HG03103 (cell line): Measurements from ENCODE around the gene CELA2A.
"Not testable (repeated sequence)": the region's sequence is repeated elsewhere in the genome, so short reads cannot be mapped to it uniquely, and the experiment has no call there.

Experiments
- ATAC-seq: cut with Tn5 transposase; IDR thresholded peaks from one replicate; pipeline ENCODE4 v1.9.1; 2021; ENCODE audit warnings: low read depth; ENCODE audit not compliant: unreplicated experiment

Gene CELA2A

DNA sequence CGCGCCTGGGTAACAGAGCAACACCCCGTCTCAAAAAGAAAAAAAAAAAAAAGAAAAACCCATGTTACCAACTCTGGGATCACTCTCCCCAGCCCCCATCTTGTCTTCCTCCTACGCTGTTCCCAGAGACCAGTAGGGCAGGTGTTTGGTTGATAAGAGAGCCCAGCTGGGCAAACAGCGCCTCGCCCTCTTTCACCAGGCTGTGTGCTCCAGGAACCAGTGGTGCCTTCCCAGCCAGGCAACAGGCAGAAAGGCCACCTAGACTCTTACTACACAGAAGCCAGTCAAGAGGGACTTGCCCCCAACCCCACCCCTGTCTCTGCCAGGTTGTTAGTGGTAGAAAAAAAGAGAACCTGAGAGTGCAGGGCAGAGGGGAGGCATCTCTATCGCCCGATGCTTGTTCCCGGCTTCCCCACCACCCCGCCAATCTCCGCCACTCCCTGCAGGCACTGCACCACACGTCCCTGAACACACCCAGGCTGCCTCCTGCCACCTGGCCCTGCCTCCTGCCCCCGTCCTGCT, 32.3 kb upstream of the CELA2A start:
- ATAC-seq, result no peak

DNA sequence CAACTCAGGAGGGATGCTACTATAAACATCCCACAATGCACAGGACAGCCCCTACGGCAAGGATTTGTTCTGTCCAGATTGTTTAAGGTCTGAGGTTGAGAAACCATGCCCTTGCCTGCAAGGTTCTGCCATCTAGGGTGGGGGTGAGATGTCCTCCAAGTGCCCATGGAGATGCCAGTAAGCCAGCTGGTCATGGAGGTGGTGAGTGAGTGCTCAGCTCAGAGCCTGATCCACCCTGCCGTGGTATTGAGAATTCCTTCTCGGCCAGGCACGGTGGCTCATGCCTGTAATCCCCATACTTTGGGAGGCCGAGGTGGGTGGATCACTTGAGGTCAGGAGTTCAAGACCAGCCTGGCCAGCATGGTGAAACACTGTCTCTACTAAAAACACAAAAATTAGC, 31.6 kb upstream of the CELA2A start:
- no peak for ATAC-seq

DNA sequence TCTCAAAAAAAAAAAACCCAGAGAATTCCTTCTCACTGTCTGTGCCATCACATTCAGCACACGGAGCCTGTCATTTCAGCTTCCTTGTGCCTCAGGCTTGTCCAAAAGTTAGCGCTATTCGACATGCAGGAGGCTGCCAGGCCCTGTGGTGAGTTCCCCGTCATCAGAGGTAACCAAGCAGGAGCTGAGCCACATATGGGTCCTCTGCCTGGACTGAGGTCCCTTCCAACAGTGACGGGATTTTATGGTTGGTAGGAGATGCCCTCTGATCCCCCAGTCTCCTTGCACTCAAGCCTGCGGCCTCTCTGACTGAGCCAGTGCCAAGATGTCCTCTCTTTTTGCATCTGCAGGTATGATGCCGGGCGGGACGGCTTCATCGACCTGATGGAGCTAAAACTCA, 31.0 kb upstream of the CELA2A start:
- no peak for ATAC-seq

DNA sequence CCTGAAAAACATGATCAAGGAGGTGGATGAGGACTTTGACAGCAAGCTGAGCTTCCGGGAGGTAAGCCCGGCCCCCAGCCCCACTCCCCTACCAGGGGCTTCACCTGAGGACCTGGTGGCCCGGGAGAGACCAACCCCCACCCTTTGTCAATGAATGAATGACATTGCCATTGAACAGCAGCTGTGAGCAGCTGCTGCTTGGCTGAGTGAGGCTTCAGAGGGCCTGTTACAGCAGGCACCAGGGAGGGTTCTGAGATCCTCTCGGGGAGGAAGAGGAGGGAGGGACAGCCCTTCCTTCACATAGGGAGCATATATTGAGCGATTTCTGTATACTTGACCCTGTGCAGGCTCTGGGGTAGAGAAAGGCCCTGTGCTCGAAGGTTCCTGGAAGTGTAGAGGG, 30.6 kb upstream of the CELA2A start:
- ATAC-seq, result no peak

DNA sequence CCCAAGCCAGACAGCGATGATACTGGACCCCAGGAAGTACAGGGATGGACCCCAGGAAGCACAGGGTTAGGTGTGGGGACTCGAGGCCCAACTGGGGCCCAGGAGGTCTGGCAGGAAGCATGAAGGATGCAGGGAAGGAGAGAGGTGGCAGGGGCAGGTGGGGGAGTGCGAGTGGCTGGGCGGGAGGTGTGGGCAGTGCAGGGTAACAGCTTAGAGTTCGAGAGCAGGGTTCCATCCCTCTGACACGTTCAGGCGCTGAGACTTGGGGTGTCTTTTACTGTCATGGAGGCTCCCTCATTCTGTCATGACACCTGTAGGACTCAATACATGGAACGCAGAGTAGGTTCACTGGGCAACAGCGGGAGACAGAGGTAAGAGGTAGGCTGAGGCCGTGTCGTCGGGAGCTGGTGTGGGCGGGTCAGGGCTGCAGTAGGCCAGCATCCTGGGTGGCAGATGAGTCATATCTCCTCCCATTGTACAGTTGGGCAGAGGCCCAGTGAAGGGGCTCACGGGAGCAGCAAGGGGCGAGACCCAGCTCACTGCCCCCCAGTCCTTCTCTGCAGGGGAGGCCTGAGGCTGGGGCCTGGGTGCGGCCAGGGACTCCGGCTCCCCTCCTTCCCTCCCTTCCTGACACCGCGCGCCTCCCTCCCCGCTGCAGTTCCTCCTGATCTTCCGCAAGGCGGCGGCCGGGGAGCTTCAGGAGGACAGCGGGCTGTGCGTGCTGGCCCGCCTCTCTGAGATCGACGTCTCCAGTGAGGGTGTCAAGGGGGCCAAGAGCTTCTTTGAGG, 29.8 kb upstream of the CELA2A start:
- ATAC-seq, result no peak

DNA sequence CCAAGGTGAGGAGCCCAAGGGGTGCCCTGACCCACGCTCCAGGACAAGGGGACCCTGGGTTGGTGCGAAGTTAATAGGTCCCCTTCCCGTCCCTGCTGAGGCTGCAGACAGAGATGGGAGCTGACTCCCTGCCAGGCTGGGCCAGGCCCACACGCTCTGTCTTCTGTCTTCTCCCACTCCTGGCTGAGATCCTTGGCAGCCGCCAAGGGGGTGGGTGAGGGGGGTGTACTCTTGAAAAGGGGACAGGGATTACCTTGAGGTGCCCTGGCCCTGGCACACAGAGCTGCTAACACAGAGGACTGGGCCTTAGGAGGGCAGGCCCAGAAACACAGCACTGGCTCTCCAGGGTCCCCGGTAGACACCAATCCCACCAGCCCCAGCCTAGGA, 29.3 kb upstream of the CELA2A start:
- ATAC-seq, result no peak

DNA sequence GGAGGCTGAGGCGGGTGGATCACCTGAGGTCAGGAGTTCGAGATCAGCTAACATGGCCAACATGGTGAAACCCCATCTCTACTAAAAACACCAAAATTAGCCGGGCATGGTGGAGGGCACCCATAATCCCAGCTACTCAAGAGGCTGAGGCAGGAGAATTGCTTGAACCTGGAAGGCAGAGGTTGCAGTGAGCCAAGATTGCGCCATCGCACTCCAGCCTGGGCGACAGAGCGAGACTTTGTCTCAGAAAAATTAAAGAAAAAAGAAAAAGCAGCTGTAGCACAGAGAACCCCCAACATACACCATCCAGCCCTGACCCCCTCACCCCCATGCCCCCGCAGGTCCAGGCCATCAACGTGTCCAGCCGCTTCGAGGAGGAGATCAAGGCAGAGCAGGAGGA, 28.3 kb upstream of the CELA2A start:
- not testable (repeated sequence) for ATAC-seq

DNA sequence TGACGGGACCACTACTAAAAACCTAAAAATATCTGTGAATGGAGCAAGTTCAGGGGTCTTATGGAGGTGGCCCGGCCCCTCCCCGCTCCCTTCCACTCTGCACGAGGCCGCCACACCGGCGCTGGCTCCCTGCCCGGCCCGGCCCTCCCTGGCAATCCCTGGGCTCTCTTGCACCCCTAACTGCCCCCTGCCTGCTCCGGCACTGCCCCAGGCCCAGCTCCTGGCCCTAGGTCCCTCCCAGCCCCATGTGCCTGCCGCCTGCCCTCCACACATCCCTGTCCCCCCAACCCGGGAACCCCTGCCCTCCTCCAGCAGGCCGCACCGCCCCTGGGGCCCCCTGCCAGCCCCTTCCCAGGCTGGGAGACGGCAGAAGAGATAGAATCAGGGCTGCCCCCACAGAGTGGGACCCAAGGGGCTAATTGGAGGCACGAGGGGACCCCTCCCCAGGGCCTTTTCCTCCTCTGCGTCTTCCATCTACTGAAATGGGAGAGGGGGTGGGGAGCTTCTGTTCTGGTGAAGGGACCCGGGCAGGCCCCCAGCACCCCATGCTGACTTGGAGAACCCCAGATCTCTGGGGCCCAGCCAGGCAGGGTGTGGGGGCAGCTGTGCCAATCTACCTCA, 27.6 kb upstream of the CELA2A start:
- no peak for ATAC-seq

DNA sequence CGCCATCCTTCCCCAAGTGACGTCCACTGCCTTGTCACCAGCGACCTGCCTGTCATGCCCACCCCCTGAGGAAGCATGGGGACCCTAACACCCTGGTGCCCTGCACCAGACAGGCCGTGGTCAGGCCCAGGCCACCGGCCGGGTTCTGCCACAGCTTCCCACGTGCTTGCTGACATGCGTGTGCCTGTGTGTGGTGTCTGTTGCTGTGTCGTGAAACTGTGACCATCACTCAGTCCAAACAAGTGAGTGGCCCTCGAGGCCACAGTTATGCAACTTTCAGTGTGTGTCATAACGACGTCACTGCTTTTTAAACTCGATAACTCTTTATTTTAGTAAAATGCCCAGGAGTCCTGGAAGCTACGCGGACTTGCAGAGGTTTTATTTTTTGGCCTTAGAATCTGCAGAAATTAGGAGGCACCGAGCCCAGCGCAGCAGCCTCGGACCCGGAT, 26.8 kb upstream of the CELA2A start:
- ATAC-seq, result no peak

DNA sequence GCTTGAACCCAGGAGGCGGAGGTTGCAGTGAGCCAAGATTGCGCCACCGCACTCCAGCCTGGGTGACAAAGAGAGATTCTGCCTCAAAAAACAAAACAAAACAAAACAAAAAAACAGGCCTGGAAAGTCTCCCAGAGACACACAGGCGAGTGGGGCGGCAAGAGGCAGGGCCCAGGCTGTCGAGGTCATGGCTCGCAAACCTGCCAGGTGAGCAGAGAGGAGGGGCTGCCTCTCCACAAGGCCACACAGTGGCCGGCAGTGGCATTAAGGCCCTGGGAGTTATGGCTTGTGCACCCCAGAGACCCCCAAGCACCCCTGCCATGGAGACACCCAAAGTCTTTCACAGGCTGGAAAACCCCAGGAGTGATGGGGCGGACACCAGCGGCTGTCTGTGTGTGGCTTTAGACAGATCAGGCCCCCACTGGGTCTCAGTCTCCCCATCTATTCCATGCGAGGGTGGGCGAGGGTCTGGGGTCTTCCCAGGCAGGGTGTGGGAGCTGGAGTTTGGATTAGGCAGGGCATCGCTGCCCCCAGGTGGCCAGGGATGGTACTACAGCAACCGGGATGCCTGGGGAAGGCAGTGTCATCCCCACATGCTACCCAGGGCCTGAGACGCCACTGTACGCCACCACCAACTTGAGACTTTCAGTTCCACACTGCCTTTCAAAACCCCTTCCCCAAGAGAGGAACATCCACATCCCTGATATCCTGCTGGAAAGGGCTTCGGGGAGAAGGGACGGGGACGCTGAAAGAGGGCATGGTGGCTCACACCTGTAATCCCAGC, 25.6 kb upstream of the CELA2A start:
- no peak for ATAC-seq

DNA sequence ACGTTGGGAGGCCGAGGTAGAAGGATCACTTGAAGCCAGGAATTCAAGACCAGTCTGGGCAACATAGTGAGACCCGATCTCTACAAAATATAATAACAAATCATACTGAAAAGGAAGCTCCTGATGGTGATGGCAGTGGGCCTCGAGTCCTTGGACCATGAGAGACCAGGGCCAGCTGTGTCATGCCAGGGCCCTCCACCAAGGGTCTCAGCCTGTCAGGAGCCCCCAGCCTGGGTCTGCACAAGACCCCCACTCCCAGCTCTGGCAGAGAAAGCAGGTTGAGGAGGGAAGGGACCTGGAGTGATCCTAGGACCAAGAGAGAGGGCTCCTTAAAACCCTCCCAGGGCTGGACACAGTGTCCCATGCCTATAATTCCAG, 25.0 kb upstream of the CELA2A start:
- no peak for ATAC-seq

DNA sequence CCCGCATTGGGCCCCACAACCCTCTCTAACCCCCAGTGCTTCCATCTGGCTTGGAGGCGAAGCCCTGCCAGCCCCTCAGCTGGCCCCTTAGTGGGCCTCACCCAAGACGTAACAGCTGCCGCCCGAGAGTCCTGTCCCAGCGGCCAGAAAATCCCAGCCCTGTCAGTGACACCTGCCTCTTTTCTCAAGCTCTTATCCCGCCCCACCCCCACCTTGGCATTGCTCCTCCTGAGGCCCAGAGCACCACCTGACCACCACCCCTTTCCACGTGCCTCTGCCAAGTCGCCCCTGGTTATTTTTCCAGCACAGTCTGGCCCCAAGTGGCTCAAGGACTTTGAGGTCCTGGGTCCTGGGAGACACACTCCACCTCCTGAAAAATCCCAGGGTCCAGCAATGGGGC, 24.2 kb upstream of the CELA2A start:
- ATAC-seq, result no peak

DNA sequence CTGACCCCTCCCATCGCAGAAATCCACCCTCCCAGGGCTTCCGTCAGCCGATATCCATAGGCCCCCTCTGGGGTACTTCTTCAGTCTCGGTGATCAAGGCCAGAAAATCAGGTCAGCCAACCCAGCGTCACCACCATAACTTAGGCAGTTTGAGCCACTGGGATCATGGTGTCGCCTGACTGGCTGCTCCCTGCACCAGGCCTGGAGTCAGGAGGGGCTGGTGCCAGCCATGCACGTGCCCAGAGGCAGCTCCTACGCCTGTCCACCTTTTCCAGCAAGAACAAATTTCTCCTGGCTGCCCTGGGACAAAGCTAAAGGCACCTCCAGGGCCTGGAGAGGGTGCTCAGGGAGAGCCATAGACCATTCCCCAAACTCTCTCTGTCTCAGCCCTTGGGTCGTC, 23.1 kb upstream of the CELA2A start:
- no peak for ATAC-seq

DNA sequence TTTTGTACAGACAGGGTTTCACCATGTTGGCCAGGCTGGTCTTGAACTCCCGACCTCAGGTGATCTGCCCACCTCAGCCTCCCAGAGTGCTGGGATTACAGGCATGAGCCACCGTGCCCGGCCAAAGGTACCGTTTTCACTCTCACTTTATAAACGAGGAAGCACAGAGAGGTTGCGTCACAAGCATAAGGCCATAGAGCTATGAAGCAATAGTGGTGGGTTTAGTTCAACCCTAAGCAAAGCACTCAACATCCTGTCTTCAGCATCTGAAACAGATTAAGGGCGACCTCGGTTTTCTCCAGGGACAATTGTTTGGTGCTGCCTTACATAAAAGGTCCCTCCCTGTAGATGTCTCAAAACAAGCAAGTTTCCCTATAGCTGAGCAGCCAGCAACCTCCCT, 21.8 kb upstream of the CELA2A start:
- ATAC-seq, result not testable (repeated sequence)

DNA sequence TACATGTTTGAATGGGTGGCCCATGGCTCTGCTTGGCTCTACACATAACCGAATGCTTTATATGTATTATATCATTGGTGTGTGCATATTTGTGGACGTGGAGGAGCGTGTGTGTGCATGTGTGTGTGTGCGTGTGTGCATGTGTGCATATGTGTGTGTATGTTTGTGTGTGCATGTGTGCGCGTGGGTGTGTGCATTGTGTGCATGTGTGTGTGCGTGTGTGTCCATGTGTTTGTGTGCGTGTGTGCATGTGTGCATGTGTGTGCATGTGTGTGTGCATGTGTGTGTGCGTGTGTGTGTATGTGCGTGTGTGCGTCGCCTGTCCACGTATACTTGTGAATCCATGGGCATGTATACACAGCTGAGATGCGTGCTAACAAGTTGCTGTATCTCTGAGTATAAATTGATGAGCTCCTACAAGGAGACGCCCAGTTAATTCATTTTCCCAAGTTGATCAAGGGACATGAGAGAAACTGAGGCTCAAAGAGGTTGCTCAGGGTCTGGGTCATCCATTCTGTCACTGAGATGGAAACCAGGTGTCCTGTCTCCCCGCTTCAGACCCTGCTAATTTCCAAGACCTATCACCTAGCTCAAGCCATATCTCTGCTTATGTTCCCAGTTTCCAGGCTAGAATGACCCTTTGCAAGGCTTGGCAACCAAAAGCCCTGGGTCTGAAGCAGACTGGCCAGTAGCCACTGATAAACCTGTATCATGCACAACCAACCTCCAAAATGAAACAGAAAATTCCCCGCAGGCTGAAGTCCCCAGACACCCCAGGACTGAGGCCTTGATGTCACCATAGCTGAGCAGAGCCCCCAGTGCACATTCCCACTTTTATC, 21.1 kb upstream of the CELA2A start:
- ATAC-seq, result no peak

DNA sequence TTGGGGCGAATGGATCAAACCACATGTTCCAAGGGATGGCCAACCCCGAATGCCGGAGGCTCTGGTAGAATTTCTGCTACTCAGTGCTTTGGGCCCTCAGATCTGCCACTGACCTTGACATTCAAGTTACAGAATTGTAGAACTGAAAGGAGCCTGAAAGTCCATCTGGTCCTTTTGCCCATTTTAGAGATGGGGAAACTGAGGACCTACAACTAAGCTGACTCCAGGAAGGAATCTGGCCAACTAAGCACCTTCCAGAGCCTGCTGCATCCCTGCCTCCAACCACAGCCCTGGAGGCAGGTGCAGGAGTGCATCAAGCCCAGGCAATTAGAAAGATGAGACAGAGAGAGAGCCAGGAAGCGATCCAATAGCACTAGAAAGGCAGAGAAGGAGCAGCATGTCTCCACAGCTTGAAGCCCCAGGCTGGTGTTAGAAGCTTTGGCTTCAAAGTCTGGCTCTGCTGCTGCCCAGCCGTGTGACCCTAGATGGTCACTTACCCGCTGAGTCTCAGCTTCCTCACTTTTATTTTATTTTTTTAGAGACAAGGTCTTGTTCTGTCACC, 19.6 kb upstream of the CELA2A start:
- ATAC-seq, result no peak

DNA sequence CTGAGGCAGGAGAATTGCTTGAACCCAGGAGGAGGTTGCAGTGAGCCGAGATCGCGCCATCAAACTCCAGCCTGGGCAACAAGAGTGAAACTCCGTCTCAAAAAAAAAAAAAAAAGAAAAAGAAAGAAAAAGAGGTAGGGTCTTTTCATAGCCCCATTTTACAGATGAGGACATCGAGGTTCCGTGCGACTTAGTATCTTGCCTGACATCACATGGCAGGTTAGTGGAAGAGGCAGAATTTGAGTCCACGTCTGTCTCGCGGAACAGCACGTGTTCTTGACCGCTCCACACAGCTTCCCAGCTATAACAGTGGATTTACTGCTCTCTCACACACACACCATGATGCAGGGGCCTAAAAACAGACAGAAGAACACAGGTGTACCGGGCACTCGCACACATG, 17.2 kb upstream of the CELA2A start:
- ATAC-seq, result no peak

DNA sequence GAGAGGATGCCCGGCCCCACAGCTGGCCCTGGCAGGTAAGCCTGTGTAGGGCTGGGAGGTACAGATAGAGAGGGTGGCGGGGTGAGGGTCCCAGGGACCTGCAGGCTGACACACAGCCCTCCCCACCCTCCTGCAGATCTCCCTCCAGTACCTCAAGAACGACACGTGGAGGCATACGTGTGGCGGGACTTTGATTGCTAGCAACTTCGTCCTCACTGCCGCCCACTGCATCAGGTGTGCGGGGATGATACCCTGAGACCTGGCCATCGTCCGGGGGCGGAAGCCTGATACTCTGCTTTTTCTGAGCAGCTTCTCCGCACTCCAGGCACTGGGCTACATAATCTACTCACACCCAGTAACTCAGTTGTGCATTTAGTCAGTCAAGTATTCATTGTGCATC, 16.2 kb upstream of the CELA2A start:
- ATAC-seq, result no peak

DNA sequence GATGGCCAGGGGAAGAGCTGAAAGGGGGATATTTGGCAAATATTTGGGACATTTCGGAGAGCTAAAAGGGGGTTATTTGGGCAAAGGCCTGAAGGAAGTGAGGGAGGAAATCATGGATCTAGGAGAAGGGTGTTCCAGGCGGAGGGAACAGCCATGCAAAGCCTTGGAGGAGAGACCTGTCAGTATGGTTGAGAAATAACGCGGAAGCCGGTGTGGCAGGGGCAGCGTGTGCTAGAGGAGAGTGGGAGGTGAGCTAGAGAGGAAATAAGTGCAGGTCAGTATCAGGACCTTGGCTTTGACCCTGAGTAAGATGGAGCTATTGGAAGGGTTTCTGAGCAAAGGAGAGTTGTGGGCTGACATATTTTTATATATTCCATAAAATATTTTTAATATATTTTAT, 15.3 kb upstream of the CELA2A start:
- ATAC-seq, result no peak

DNA sequence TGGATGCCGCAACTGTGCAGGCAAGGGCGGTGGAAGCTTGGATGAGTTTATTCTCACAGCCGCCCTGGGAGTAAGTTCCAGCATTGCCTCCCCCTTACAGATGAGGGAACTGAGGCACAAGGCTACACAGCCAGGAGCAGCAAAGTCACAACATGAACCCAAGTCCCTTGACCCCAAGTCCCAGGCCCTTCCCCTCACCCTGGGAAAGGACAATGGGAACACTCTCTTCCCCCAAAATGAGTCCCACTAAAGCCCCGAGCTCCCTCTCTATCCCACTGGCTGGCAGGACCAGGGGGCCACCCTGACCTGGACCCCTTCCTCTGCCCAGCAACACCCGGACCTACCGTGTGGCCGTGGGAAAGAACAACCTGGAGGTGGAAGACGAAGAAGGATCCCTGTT, 14.4 kb upstream of the CELA2A start:
- no peak for ATAC-seq
